GM10847 (cell line): Measurements from ENCODE around the gene KRT6B.

Source experiments
- POLR2A ChIP-seq: IDR thresholded peaks from 2 replicates; pipeline ENCODE4 v1.6.1; 2011; ENCODE audit not compliant: insufficient read length; ENCODE audit errors: extremely low read depth

Gene KRT6B

DNA sequence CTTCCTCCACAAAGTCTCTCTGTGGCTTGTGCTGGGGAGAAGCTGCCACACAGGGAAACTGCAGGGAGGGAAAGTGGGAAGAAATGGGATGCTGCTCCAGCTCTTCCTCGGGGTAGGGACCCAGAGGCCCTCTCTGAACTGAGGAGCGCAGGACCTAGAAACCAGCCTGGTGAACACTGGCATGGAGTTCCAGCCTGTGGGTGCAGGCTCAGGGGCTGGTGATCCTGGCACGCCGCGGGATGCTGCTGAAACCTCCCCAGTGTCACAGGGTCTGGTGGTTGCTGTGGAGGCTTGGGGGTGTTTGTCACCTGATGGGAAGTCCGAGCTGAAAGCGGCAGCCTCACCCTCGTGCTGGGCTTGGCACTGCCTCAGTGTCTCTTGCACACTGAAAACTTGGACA lies 12.5 kb downstream of the KRT6B start:
- TF ChIP-seq POLR2A: no peak

DNA sequence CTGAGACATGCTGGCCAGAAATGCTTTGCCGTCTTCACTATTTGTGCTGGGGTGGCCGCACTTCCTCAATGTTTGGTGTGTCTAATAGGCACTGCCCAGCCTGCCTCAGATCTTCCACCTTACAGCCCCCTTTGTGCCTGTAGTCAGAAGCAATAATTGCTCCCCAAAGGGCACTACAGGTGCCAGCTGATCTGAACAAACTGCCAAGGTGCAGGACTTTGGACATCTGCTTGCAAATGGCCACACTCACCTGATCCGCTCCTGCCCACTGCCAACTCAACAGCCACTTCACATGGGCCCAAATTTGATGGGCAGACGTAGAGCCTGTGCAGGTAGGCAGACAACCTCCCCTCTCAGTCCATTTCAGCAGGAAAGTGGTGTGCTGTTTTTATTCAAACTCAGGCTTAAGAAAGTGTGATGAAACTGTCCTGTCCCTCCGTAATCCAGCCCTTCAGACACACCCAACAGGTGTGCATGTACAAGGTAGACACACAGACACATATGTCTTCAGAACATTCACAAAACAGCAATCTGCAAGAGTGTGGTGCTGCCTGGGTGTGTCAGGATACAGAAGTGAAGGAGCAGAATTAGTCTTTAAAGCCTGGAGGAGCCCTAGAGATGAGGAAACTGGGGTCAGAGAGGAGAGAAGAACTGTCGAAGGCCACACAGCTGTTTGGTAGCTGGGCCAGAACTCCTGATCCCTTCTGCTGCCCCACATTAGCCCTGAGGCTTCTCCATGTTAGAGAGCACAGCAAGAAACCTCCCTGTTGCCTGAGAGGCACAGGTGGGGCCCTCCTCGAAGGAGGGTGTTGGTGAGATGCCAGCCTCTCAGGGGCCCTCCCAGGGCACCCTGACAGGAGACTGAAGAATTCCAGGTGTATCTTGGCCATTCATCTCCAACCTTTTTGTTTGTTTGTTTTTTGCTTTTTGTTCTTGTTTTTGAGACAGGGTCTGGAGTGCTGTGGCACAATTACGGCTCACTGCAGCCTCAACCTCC lies 13.3 kb downstream of the KRT6B start:
- TF ChIP-seq POLR2A: no peak

DNA sequence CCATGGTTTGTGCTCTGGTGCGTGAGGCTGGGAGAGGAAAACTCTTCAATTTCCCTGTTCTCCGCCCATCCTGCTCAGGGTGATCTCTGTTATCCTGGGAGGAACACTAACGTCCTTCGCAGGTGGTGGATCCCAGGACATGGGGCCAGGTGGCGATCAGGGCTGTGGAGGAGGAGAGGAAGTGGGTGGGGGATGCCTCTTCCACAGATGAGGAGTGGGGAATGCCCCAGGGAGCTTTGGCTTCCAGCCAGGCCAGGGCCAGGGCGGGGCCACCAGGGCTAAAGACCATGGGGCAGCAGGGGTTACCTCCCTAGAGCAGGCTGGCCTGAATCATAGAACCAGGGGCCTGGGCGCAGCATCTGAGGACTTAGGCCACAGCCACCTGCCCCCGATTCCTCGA lies 14.4 kb downstream of the KRT6B start:
- TF ChIP-seq POLR2A: no peak

DNA sequence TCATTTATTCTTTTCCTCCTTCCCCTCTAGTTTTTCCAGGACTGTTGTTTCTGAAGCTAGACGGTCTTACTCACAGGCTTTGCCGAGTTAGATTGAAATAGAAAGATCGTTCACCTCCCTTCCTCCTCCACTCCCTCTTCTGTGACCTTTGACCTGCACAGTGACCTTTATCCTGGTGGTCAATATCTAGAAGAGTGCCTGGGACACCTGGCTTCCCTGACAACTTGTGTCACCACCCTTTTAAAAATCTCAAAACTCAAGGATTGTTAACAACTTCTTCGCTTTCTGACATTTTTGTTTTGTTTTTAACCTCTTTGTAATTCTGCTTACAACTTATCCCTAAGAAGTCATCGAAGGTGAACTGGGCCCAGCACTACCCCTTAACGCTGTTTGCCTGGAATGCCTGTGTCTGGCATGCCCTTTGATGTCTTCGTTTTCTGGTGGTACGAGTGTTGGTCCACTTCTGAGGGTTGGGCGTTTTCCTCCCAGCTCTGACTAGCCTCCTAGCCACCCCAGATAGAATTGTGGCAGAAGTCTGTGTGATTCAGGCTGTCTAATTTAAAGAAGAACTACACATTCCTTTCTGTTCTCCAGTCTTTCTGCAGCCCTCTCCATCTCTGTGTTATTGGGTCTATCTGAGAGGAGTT lies 15.0 kb downstream of the KRT6B start:
- no peak for TF ChIP-seq POLR2A

DNA sequence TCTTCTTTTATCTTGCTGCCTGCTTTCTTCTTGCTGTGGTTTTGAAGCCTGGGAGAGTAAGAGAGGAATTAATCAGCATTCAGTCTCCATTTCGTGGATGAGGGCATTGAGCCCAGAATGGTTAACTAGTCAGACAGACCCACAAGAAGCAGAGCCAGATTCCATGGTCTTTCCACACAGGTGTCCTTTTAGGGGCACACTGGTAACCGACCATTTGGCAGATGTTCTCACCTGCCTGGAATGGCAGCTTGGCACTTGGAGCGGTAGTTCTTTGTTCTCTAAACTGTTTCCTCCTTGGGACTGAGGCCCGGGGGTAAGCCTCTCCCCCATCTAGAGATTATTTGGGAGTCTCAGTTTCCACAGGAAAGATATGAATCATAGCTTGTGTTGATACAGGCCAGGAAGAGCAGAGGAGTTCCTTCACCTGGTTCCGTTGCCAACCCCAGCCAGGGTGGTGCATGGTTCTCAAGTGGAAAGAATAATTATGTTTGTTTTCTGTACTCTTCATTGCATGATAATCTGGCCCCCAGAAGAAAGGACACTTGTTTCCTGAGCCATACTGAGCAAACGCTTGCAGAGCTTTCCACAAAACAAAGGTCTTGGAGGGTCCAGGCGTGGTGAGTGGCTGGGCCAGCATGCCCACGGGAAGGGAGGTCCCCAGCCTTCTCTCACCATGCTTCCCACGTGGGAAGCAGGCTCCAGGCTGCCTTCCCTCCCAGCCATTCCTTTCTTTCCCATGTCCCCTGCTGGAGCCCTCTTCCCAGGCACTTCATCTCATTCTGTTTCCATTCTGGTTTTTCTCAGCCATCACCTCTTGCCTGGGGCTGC lies 15.7 kb downstream of the KRT6B start:
- TF ChIP-seq POLR2A: no peak

DNA sequence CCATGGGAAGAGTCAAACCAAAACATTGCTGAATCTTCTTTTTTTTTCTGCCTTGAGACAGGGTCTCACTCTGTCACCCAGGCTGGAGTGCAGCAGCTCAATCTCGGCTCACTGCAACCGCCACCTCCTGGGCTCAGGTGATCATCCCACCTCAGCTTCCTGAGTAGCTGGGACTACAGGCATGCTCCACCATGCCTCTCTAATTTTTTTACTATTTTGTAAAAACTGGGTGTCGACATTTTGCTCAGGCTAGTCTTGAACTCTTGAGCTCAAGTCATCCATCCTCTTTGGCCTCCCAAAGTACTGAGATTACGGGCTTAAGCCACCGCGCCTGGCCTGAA lies 16.3 kb downstream of the KRT6B start:
- TF ChIP-seq POLR2A: no peak

DNA sequence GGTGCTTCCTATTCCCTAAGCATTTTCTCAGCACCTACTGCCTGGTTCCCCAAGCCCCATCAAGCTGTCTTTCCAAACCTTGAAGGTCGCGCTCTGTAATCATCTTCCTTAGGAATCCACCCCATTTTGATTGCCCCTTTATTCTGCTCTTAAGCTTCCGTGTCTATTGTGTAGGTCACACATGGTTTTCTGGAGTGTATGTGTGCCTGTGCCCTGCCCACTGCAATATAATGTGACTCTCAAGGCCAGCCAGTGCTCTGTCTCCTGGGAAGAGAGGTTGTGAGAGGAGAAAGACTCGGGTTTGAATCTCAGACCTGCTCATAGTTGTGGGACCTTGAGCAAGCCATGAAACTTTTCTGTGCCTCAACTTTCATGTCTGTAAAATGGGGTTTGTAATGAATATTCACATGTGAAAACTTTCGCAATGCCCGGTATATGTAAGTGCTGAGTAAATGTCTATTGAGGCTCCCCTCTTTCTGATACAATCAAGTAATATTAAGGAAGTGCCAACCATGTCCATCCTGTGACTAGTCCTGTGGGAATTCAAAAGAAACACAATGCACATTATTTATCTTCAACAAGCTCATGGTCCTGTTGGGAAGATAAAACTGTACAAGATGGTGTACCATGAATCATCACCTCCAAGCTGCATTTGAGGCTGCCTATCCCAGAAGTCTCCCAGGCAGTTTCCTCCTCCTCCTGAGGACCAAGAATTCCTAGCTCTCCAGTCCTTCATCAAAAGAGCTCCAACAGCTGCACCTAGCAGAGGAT lies 17.0 kb downstream of the KRT6B start:
- TF ChIP-seq POLR2A: no peak

DNA sequence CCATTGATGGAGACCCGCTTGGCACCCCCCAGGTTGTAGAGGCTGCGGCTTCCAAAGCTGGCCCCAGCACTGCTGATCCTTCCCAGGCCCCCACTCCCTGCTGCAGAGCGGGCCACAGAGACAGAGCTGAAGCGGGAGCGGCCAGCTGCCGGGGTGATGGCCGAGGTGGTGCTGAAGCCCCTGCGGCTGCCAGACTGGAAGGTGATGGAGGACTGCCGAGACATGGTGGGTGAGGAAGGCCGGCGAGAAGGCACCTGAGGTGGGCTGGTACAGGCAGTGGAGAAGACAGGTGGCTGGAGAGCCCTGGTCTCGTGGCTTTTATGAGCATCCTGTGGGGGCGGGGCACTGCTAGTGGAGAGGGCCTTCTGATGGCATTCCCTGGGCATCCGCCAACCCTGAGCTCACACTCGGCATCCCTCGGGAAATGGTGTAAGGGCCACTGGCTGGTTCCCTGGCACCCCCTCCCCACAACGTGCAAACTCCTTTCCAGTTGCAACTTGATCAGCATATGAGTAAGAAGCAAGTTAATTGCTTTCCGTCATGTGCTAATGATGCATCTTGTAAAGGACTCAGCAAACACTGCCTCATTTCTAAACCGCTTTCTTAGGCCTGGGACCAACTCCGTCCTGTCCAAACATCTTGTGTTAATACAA lies 17.7 kb downstream of the KRT6B start, which contains the start of gene KRT75:
KRT75 (minus strand) TSS at position 291 of the 653 bp plus-strand sequence; CDS start at position 224, 67 bp downstream.
- TF ChIP-seq POLR2A: no peak

DNA sequence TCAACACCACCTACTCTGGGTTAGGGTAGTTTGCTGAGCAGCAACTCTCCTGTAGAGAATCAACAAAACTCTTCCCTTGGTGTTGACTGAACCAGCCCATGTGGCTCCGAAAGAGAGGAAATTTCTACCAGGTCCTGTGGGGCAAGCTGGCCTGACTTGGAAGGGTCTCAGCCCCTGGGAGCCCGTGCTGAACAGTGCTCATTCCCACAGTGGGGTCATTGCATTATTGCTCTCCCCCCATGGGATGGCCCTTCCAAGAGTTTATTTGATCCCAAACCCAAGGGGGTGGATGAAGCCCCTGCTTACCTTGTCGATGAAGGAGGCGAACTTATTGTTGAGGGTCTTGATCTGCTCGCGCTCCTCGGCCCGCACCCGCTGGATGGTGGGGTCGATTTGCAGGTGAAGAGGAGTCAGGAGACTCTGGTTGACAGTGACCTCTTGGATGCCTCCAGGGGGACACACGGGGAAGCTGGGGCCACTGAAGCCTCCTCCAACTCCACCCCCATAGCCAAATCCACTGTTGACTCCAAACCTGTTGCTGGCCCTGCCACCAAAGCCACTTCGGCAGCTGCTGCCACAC lies 18.4 kb downstream of the KRT6B start:
- no peak for TF ChIP-seq POLR2A

DNA sequence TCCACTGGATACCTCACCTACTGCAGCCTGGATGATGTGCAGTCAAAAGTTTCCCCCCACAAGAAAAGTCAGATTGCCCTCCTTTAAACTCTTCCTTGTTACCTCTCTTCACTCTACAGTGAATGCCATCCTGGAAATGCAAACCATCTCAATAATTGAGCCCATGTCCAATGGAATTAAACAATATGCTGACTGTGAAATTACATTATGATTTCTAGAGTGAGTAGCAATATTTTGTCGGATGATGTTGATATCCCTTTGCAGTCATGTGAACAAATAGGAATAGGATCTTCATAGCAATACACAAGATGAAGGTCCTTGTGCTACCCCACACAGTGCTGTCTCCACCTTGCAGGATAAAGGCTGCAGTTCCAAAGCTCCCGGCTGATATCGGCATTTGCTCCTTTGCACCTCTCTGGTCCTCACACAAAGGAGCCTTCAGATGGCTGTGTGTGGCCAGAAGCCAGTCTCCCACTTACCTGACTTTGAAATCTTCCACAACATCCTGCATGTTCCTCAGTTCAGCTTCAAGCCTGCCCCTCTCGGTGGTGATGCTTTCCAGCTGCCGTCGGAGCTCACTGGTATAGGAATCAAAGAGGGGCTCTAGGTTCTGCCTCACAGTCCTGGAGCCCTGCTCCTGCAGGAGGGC lies 19.3 kb downstream of the KRT6B start:
- no peak for TF ChIP-seq POLR2A

DNA sequence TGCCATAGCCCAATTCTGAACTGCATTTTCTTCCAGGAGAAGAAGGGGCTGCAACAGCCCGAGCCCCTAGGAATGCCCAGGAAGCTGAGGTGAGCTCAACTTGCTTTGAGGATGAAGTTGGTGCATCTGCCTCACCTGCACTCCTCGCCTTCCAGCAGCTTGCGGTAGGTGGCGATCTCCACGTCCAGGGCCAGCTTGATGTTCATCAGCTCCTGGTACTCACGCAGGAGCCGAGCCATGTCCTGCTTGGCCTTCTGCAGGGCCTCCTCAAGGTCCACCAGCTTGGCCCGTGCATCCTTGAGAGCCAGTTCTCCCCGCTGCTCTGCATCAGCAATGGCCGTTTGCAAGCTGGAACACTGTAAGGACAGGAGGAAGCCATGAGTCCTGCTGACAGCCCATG lies 23.8 kb downstream of the KRT6B start:
- no peak for TF ChIP-seq POLR2A

DNA sequence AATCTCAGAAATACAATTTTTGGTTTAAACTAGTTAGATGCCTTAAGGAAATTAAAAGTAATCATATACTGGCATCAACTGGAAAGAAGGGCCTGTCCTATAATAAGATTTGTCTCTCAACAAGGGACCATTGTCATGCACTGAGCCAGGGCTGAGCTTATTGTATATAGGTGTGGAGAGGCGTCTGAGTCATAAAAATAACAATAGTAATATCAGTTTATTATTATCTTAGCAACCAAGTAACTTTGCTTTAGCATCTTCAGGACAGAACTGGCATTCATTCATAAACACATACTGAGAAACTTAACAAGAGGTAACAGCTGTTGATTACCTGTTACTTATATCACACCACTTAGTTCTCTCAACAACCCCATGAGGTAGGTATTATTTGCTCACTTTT lies 24.9 kb downstream of the KRT6B start:
- TF ChIP-seq POLR2A: no peak

DNA sequence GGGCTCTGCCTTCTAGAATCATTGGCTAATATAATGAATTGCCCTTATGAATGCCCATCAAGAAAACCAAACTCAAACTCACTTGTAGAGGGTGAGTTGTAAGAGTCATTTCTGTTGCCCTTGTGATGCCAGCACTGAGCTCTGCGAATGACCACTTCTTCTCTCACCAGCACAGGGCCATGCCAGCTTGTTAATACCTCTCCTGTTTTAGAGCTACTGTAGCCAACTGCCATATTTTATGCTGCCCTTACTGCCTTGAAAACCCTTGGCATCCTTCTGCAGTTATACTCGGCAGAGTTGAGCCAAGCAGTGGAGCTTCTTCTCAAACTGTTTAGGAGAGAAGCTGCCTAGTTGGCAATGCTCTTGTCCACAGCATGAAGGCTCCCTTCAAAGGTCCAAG lies 25.9 kb downstream of the KRT6B start:
- TF ChIP-seq POLR2A: no peak

DNA sequence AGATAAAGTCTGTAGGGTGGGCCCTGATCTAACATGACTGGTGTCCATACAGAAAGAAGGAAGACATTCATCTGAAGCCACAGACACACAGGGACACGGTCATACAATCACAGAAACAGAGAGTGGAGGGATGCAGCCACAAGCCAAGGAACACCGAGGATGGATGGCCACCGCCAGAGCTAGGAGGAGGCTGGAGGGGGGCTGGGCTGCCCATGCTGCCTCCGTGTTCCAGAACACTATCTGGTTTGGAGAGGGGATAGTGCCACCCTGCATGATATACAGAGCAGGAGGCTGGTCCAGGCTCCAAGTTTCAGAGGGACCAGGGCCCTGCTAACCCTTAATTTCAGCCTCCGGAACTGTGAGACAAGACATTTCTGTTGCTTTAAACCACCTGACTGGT lies 26.5 kb downstream of the KRT6B start:
- TF ChIP-seq POLR2A: no peak
